Endothelial cell (in vitro differentiated cells): ENCODE measurements around the gene SLC13A2. TPM values are rescaled to one million over a fixed set of nuclear protein-coding genes. Genes with fewer than 3 reads are reported as not detected.

Experiments used
- DNase-seq: peaks from one replicate; pipeline ENCODE4 v3.0.0; 2021; ENCODE audit warnings: low spot score
- H3K27ac Mint-ChIP-seq: one replicate; pipeline ENCODE4 v1.8.0; 2021; ENCODE audit warnings: mixed read lengths, inconsistent platforms; ENCODE audit not compliant: unreplicated experiment
- H3K27me3 Mint-ChIP-seq: one replicate; pipeline ENCODE4 v1.8.0; 2021; ENCODE audit warnings: mild to moderate bottlenecking, moderate library complexity, mixed read lengths, inconsistent platforms; ENCODE audit not compliant: unreplicated experiment
- H3K36me3 Mint-ChIP-seq: one replicate; pipeline ENCODE4 v1.8.0; 2021; ENCODE audit warnings: mild to moderate bottlenecking, low read depth, mixed read lengths, inconsistent platforms; ENCODE audit not compliant: unreplicated experiment
- H3K4me1 Mint-ChIP-seq: one replicate; pipeline ENCODE4 v1.8.0; 2021; ENCODE audit warnings: mild to moderate bottlenecking, mixed read lengths, inconsistent platforms; ENCODE audit not compliant: unreplicated experiment
- H3K4me3 Mint-ChIP-seq: one replicate; pipeline ENCODE4 v1.8.0; 2021; ENCODE audit warnings: mild to moderate bottlenecking, mixed read lengths, inconsistent platforms; ENCODE audit not compliant: unreplicated experiment
- H3K9me3 Mint-ChIP-seq: one replicate; pipeline ENCODE4 v1.8.0; 2021; ENCODE audit warnings: mixed read lengths, inconsistent platforms; ENCODE audit not compliant: unreplicated experiment
- CTCF ChIP-seq: fragments of 200-600 bp; sonication (generic); IDR thresholded peaks from one replicate; pipeline ENCODE4 v1.5.0; 2021; ENCODE audit warnings: antibody characterized with exemption; ENCODE audit not compliant: unreplicated experiment
- total RNA-seq: library from RNA; stranded (reverse); fragmentation: NEBNext Ultra II Directional; extraction: Animal tissue kit (Norgen Biotek cat#: 25700); gene quantifications from one replicate; pipeline ENCODE4 v1.2.1, GENCODE V29; 2021; ENCODE audit not compliant: unreplicated experiment

Gene SLC13A2
- total RNA-seq, 1 donor from 2014 or later, result not detected

- TF ChIP-seq CTCF, result no peak
- Mint-ChIP-seq H3K27me3 (no peaks in the 10 kb centered on the region), H3K4me1 (peaks cover 10% of the 10 kb centered on the region), H3K4me3 (peak overlapping the region; percentile 29), H3K36me3 (no peaks in the 10 kb centered on the region), H3K9me3 (no peaks in the 10 kb centered on the region), H3K27ac (no peak overlapping the region)
- no peak for DNase-seq
Measured at GRCh38 chr17:28544402-28545140, 71.1 kb downstream of the SLC13A2 start.

- Mint-ChIP-seq H3K36me3 (no peaks in the 10 kb centered on the region), H3K4me3 (no peak overlapping the region), H3K27me3 (no peaks in the 10 kb centered on the region), H3K9me3 (no peaks in the 10 kb centered on the region), H3K4me1 (peaks cover 15% of the 10 kb centered on the region), H3K27ac (no peak overlapping the region)
- TF ChIP-seq CTCF, result no peak
- DNase-seq, result no peak
Measured at GRCh38 chr17:28545141-28545503, 71.7 kb downstream of the SLC13A2 start.

- peak overlapping the region; percentile 12 for H3K4me3 Mint-ChIP-seq
- H3K27ac Mint-ChIP-seq, result no peak overlapping the region
- peaks cover 20% of the 10 kb centered on the region for H3K4me1 Mint-ChIP-seq
- no peak for DNase-seq
- TF ChIP-seq CTCF, result no peak
- H3K9me3 Mint-ChIP-seq, result no peaks in the 10 kb centered on the region
- H3K36me3 Mint-ChIP-seq, result no peaks in the 10 kb centered on the region
- no peaks in the 10 kb centered on the region for H3K27me3 Mint-ChIP-seq
Measured at GRCh38 chr17:28545787-28546415, 72.5 kb downstream of the SLC13A2 start.

GRCh38 chr17:28547096-28547622 lies 73.7 kb downstream of the SLC13A2 start:
- DNase-seq, result no peak
- peaks cover 25% of the 10 kb centered on the region for H3K4me1 Mint-ChIP-seq
- H3K36me3 Mint-ChIP-seq, result no peaks in the 10 kb centered on the region
- no peaks in the 10 kb centered on the region for H3K9me3 Mint-ChIP-seq
- peaks cover 6% of the 10 kb centered on the region for H3K27me3 Mint-ChIP-seq
- no peak overlapping the region for H3K27ac Mint-ChIP-seq
- no peak overlapping the region for H3K4me3 Mint-ChIP-seq
- TF ChIP-seq CTCF, result no peak

Other genes starting within 250 kb of the SLC13A2 start
- gene TMEM97, start 154.4 kb upstream of the SLC13A2 start, total RNA-seq, result 59.4 TPM
- 47.2 TPM for gene IFT20, start 138.2 kb upstream of the SLC13A2 start, total RNA-seq
- 104 TPM for gene TNFAIP1, start 137.9 kb upstream of the SLC13A2 start, total RNA-seq
- 57.2 TPM for gene POLDIP2, start 116.1 kb upstream of the SLC13A2 start, total RNA-seq
- gene SEBOX, start 108.4 kb upstream of the SLC13A2 start, total RNA-seq, result not detected
- gene VTN, start 103.3 kb upstream of the SLC13A2 start, total RNA-seq, result not detected
- 5.8 TPM for gene SARM1, start 102.0 kb upstream of the SLC13A2 start, total RNA-seq
- gene SLC46A1, start 67.4 kb upstream of the SLC13A2 start, total RNA-seq, result 5.3 TPM
- not detected for gene FOXN1, start 32.7 kb downstream of the SLC13A2 start, total RNA-seq
- 47.2 TPM for gene UNC119, start 79.0 kb downstream of the SLC13A2 start, total RNA-seq
- gene PIGS, start 97.9 kb downstream of the SLC13A2 start, total RNA-seq, result 53.6 TPM
- gene ALDOC, start 103.3 kb downstream of the SLC13A2 start, total RNA-seq, result 18.3 TPM
- 28.5 TPM for gene SPAG5, start 125.4 kb downstream of the SLC13A2 start, total RNA-seq
- 25.1 TPM for gene RSKR, start 140.5 kb downstream of the SLC13A2 start, total RNA-seq
- 203 TPM for gene BLTP2, start 171.5 kb downstream of the SLC13A2 start, total RNA-seq
- gene SDF2, start 188.3 kb downstream of the SLC13A2 start, total RNA-seq, result 52.8 TPM
- 87.4 TPM for gene SUPT6H, start 188.6 kb downstream of the SLC13A2 start, total RNA-seq
- gene PROCA1, start 238.2 kb downstream of the SLC13A2 start, total RNA-seq, result 12.0 TPM
- 72.0 TPM for gene RAB34, start 244.2 kb downstream of the SLC13A2 start, total RNA-seq
- 1,525 TPM for gene RPL23A, start 246.3 kb downstream of the SLC13A2 start, total RNA-seq